Psoas muscle (tissue), 8 donors: ENCODE data around the gene PRKAR1A. TPM values are rescaled to one million over a fixed set of nuclear protein-coding genes. Genes with fewer than 3 reads are reported as not detected.

ENCODE experiments used
- ATAC-seq, 4 donors: fragments of 200-7000 bp; cut with Tn5 transposase; one replicate each; pipeline ENCODE4 v1.9.1; 2020; ENCODE audit warnings: moderate library complexity in 3 of 4, mild to moderate bottlenecking in 2 of 4
- DNase-seq, 2 donors: peaks; one replicate each; pipeline ENCODE4 v3.0.0-alpha.2; 2020
- H3K27ac ChIP-seq: fragments of 200-600 bp; one replicate; pipeline ENCODE4 v1.8.0; 2022
- H3K27me3 ChIP-seq, 3 donors: fragments of 200-600 bp in 1 of 3; one replicate each; pipeline versions ENCODE4 v1.6.1 to v1.8.0; 2013 to 2022; ENCODE audit warnings: low read length in 2 of 3, mild to moderate bottlenecking in 2 of 3, moderate library complexity in 1 of 3; ENCODE audit not compliant: insufficient read depth in 3 of 3
- H3K36me3 ChIP-seq, 2 donors: fragments of 200-600 bp in 1 of 2; one replicate each; pipeline versions ENCODE4 v1.6.1 to v1.8.0; 2013 to 2022; ENCODE audit warnings: low read depth in 1 of 2, mild to moderate bottlenecking in 1 of 2, moderate library complexity in 1 of 2; ENCODE audit not compliant: insufficient read depth in 1 of 2
- H3K4me1 ChIP-seq: fragments of 200-600 bp; one replicate; pipeline ENCODE4 v1.8.0; 2022
- H3K4me3 ChIP-seq: fragments of 200-600 bp; one replicate; pipeline ENCODE4 v1.8.0; 2022; ENCODE audit warnings: mild to moderate bottlenecking
- H3K9me3 ChIP-seq: fragments of 200-600 bp; one replicate; pipeline ENCODE4 v1.8.0; 2022
- WGBS, 3 donors: extraction: QIAGEN DNeasy Blood & Tissue Kit; methylation state at CpG; one replicate each; pipeline versions ENCODE4 v1.1.6 to v1.1.7; 2013; 5-methylcytosine and 5-hydroxymethylcytosine counted together
- intact Hi-C, 2 donors: fragments of 100-400 bp; cut with DNase I; formaldehyde crosslinking; loops; one replicate each; pipeline versions ENCODE4 v1.11.0 to v1.14.2; 2022
- polyA plus RNA-seq, 3 donors: library from polyadenylated mRNA; stranded (reverse); fragments of 200-250 nt; gene quantifications; one replicate each; pipeline ENCODE4 v1.2.3, GENCODE V29; 2013
- total RNA-seq, 4 donors: library from RNA; stranded (reverse); fragmentation: NEBNext Ultra II Directional in 2 of 4; extraction: Animal tissue kit (Norgen Biotek cat#: 25700) in 2 of 4; gene quantifications; one replicate each; pipeline versions ENCODE4 v1.2.1 to v1.2.4, GENCODE V29; 2021 to 2023
- TF ChIP-seq, protein P1 (sequence below): fragments of 200-600 bp; IDR thresholded peaks from one replicate; pipeline ENCODE4 v1.8.0; 2022; ENCODE audit warnings: antibody characterized with exemption
- donor health status: healthy with polysubstance abuse.
- donor health status: DM: no; HTN: no; CAD: no; lungs with moderate emphysema.
- donor health status: Bipolar disorder and iron deficiency.
- donor health status: healthy.
- donor health status: DM: yes; HTN: yes; CAD: no.
- donor health status: DM: no; HTN: no; CAD: no.
- donor health status: DM: no; HTN: no; CAD: no.
- donor health status: DM: yes; HTN: yes; CAD: no.

The PRKAR1A gene
- total and polyA plus RNA-seq, 7 donors = 145 to 2,295 (median 386) TPM

DNA sequence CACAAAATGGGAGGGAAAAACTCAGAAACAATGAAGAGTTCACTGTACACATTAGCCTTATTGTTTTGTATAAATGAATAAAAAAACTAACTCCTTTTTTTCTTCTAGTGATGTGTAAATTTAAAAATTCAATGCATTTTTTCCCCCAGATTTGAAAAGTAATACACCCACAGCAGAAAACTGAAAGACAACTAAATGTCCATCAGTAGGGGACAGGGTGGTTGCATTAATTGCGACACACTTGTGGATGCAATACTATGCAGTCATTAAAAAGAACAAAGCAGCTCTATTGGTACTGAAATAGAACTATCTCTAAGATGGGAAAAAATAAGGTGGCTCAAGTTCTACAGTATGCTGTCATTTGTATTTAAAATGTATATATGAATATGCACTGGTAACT is 41.3 kb upstream of the PRKAR1A start:
- no peaks in the 10 kb centered on the region for H3K36me3 ChIP-seq
- TF ChIP-seq, protein P1, sequence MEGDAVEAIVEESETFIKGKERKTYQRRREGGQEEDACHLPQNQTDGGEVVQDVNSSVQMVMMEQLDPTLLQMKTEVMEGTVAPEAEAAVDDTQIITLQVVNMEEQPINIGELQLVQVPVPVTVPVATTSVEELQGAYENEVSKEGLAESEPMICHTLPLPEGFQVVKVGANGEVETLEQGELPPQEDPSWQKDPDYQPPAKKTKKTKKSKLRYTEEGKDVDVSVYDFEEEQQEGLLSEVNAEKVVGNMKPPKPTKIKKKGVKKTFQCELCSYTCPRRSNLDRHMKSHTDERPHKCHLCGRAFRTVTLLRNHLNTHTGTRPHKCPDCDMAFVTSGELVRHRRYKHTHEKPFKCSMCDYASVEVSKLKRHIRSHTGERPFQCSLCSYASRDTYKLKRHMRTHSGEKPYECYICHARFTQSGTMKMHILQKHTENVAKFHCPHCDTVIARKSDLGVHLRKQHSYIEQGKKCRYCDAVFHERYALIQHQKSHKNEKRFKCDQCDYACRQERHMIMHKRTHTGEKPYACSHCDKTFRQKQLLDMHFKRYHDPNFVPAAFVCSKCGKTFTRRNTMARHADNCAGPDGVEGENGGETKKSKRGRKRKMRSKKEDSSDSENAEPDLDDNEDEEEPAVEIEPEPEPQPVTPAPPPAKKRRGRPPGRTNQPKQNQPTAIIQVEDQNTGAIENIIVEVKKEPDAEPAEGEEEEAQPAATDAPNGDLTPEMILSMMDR = no peak
- DNase-seq (no peak), ATAC-seq (no peak)
- no peaks in the 10 kb centered on the region for H3K27me3 ChIP-seq
- intact Hi-C loops = no loop called here
- 95 to 97% (median 97%) methylated on average over 1 of the region's 1 CpG for WGBS, 3 donors
- no peak overlapping the region for H3K4me3 ChIP-seq
- H3K27ac ChIP-seq = no peak overlapping the region
- peaks cover 14% of the 10 kb centered on the region for H3K4me1 ChIP-seq
- peaks cover 9% of the 10 kb centered on the region for H3K9me3 ChIP-seq

DNA sequence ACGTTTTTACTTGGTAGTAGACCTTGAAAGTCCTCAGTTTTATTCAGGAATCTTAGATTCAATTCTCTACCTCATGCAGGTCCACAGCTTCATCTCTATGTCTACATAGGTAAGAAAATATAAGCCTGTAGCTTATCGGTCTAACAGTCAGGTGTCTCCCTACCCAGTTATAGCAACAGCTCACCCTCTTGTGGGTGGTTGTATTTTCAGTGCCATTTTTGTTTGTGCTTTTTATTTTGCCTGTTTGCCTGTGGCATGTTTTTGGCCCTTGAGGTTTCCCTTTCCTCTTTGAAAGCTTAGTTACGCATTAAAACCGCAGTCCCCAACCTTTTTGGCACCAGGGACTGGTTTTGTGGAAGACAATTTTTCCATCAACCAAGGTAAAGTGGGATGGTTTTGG is 31.3 kb upstream of the PRKAR1A start:
- TF ChIP-seq, protein P1 = no peak
- WGBS, 3 donors = 86 to 89% (median 89%) methylated on average over 4 of the region's 4 CpGs
- intact Hi-C loops = no loop called here

DNA sequence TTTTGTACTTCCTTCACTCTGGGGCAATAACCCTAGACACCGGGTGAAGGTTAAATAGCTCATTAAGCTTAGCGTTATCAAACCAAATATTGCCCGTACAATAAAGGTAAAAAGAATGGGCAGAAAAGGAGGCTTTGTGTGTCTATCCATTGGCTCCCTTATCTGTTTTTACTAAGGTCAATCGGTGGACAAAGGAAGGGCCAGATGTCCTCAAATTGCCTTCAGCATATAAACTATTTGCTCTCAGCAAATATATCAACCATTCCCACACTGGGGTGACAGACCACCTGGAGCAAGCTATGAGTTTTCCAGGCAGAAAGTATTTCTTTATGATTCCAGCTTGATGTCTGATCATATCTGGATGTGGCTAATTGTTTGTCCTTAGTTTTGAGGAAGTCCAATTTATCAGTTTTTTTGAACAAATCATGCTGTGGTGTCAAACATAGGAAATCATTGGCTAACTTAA is 29.6 kb upstream of the PRKAR1A start:
- intact Hi-C loops = no loop called here
- H3K27ac ChIP-seq = no peak overlapping the region
- TF ChIP-seq, protein P1 = no peak
- no peaks in the 10 kb centered on the region for H3K4me1 ChIP-seq
- no peaks in the 10 kb centered on the region for H3K9me3 ChIP-seq
- ATAC-seq = no peak
- no peak overlapping the region for H3K4me3 ChIP-seq
- no peaks in the 10 kb centered on the region for H3K27me3 ChIP-seq
- DNase-seq = no peak
- no peaks in the 10 kb centered on the region for H3K36me3 ChIP-seq
- 71 to 77% (median 74%) methylated on average over 4 of the region's 4 CpGs for WGBS, 3 donors

More for the DNA sequence above, 31.3 kb upstream of the PRKAR1A start:
- no peak overlapping the region for H3K4me3 ChIP-seq
- no peaks in the 10 kb centered on the region for H3K9me3 ChIP-seq
- H3K27ac ChIP-seq = no peak overlapping the region
- DNase-seq = no peak
- ATAC-seq = no peak
- no peaks in the 10 kb centered on the region for H3K27me3 ChIP-seq
- no peaks in the 10 kb centered on the region for H3K4me1 ChIP-seq
- H3K36me3 ChIP-seq = no peaks in the 10 kb centered on the region

DNA sequence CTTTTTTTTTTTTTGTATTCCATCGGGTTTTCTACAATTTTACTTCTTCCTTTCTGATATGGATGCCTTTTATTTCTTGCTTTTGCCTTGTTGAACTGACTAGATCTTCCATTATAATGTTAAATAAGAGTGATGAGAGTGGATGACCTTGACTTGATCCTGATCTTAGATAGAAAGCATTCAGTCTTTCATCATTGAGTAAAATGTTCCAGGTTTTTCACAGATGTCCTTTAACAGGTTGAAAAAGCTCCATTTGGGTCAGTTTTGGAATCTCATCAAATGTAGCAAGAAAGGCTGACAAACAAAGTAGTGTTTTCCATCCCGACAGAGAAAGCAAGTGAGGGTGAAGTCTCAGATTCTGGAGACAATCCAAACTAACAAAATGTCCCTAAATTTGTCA is 27.8 kb upstream of the PRKAR1A start:
- Histone ChIP-seq H3K27me3 (no peaks in the 10 kb centered on the region), H3K36me3 (no peaks in the 10 kb centered on the region), H3K27ac (no peak overlapping the region), H3K4me1 (no peaks in the 10 kb centered on the region), H3K4me3 (no peak overlapping the region), H3K9me3 (no peaks in the 10 kb centered on the region)
- TF ChIP-seq, protein P1 = no peak
- DNase-seq = no peak
- intact Hi-C loops = no loop called here
- ATAC-seq = no peak
- 41 to 50% (median 45%) methylated on average over 2 of the region's 2 CpGs for WGBS, 3 donors

DNA sequence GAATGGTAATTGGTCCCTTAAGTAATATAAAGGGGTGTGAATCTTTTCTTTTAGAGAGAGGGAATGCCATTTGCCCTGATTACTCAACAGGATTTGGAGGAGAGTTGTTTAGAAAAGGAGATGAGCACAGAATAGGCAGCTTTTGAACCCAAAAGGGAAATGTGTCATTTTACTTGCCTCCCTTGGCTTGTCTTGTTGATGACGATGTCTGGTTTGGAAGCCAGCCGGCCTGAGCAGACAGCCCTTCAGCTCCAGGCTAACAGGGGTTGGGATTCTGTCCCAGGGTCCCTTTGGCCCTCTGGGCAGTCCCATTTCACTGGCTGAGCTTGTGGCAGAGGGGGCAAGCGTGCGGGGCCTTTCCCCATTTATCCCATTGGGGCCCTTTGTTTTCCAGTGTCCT is 22.3 kb upstream of the PRKAR1A start:
- intact Hi-C loops = no loop called here
- Histone ChIP-seq H3K27me3 (no peaks in the 10 kb centered on the region), H3K36me3 (no peaks in the 10 kb centered on the region), H3K9me3 (no peaks in the 10 kb centered on the region), H3K4me3 (no peak overlapping the region), H3K27ac (no peak overlapping the region), H3K4me1 (peaks cover 10% of the 10 kb centered on the region)
- 43 to 72% (median 53%) methylated on average over 4 of the region's 4 CpGs for WGBS, 3 donors
- TF ChIP-seq, protein P1 = no peak
- peak; percentile 54 to 71 for DNase-seq
- peak in 2 of 4 donors; percentile 42 to 60 for ATAC-seq
